GM23248 (cell line): ENCODE data around the gene OSGIN1.

Source experiments
- EZH2 ChIP-seq: fragments of 200-600 bp; sonication (generic); IDR thresholded peaks from 2 replicates; pipeline ENCODE4 v1.6.1; 2018; ENCODE audit warnings: antibody characterized with exemption, mild to moderate bottlenecking; ENCODE audit not compliant: insufficient read depth, poor library complexity, severe bottlenecking
- EZH2phosphoT487 ChIP-seq: fragments of 200-600 bp; sonication (generic); IDR thresholded peaks from 2 replicates; pipeline ENCODE4 v1.6.1; 2018; ENCODE audit warnings: antibody characterized with exemption, moderate library complexity, mild to moderate bottlenecking, low read depth; ENCODE audit not compliant: insufficient read depth

DNA sequence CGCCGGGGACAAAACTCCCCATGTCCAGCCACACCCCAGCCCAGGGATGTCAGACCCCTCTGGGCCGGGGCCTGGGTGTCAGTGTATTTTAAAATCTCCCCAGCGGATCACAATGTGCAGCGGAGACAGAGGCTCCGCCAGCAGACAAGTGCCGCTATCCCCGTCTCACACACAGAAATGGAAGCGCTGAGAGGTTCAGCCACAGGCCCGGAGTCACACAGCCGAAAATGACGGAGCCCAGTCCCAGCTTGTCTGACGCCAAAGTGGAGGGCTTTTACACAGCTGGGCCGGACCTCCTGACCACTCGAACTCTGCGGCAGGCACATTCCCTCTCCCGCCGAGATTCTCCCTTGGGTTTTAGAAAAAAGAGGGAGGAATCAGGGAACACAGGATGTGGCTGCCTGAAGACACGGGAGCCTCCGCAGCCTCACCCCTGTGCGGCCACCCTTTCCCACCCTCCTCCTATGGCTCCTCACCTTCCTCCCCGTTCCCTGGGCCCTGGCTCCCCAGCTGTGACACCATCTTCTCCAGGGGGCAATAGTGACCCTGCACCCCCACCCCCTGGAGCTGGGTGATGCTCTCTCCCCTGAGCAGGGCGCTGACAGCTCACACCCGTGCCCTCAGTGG lies 6.8 kb upstream of the OSGIN1 start:
- TF ChIP-seq EZH2: no peak
- no peak for TF ChIP-seq EZH2phosphoT487
